WERI-Rb-1 (cell line): ENCODE data around the gene EPHA3.

ENCODE experiments used
- DNase-seq: peaks from one replicate; pipeline ENCODE4 v3.0.0-alpha.2; 2020
- H3K27ac ChIP-seq: fragments of 250-450 bp; sonication (Bioruptor Pico); 2 replicates; pipeline ENCODE4 v1.5.1; 2020; ENCODE audit warnings: mild to moderate bottlenecking, moderate library complexity
- H3K27me3 ChIP-seq: fragments of 250-450 bp; sonication (Bioruptor Pico); 2 replicates; pipeline ENCODE4 v1.5.1; 2021; ENCODE audit warnings: mild to moderate bottlenecking, low read depth, moderate library complexity; ENCODE audit not compliant: insufficient read depth, severe bottlenecking
- H3K36me3 ChIP-seq: fragments of 250-450 bp; sonication (Bioruptor Pico); 2 replicates; pipeline ENCODE4 v1.5.1; 2020; ENCODE audit warnings: mild to moderate bottlenecking, moderate library complexity
- H3K4me3 ChIP-seq: 2 replicates; pipeline ENCODE4 v1.5.1; 2011; ENCODE audit warnings: low read depth, mild to moderate bottlenecking, control low read depth, low read length
- H3K9me3 ChIP-seq: fragments of 250-450 bp; sonication (Bioruptor Pico); 2 replicates; pipeline ENCODE4 v1.5.1; 2021; ENCODE audit warnings: mild to moderate bottlenecking, moderate library complexity; ENCODE audit not compliant: severe bottlenecking
- CTCF ChIP-seq: IDR thresholded peaks from 2 replicates; pipeline ENCODE4 v1.5.1; 2011; ENCODE audit warnings: low read depth, mild to moderate bottlenecking, control low read depth, inconsistent platforms, low read length

Gene EPHA3

GRCh38 chr3:89436846-89437245, 329.4 kb downstream of the EPHA3 start:
- Histone ChIP-seq H3K36me3 (no peaks in the 10 kb centered on the region), H3K4me3 (no peak overlapping the region), H3K27me3 (no peaks in the 10 kb centered on the region), H3K9me3 (no peaks in the 10 kb centered on the region), H3K27ac (no peak overlapping the region)
- DNase-seq = no peak
- no peak for TF ChIP-seq CTCF

- no peak overlapping the region for H3K4me3 ChIP-seq
- H3K27me3 ChIP-seq = no peaks in the 10 kb centered on the region
- H3K9me3 ChIP-seq = no peaks in the 10 kb centered on the region
- no peak overlapping the region for H3K27ac ChIP-seq
- no peak for TF ChIP-seq CTCF
- DNase-seq = no peak
- no peaks in the 10 kb centered on the region for H3K36me3 ChIP-seq
These were observed 333.0 kb downstream of the EPHA3 start for GRCh38 chr3:89440386-89440785.

DNA sequence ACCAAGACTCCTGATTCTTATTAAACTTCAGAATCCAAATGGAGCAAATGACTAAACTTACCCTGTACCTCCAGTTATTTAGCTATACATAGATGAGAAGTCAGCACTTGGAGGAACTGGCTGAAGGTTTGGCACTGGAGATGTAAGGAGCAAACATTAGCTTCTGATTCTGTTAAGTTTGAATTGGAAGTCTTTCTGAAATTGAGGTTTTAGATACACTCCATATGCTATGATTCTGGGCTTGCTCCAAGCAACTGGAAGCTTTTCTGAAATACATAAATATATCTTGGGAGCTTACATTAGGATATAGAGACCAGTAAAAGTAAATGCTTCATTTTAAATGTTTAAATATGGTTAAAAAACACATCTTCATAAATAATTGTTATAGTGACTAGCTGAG, 333.7 kb downstream of the EPHA3 start:
- H3K9me3 ChIP-seq = no peaks in the 10 kb centered on the region
- H3K27ac ChIP-seq = no peak overlapping the region
- no peak overlapping the region for H3K4me3 ChIP-seq
- no peaks in the 10 kb centered on the region for H3K36me3 ChIP-seq
- H3K27me3 ChIP-seq = no peaks in the 10 kb centered on the region
- no peak for TF ChIP-seq CTCF
- DNase-seq = no peak

DNA sequence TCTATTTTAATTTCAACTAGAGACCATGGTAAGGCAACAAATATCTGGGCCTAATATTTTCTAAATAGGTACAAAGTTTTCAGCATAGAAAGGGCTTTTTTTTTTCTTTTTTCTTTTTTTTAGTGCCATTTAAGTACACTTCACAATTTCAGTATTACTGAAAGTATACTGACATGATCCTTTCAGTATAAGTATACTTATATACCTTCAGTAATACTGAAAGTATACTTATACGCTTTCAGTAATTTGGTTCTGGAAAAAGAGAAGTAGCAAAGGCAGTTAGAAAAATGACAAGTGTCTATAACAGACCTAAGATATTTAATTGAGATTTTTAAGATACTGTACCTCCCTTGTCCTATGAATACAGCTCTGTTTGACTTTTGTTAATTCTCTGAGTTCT, 339.2 kb downstream of the EPHA3 start:
- DNase-seq = no peak
- Histone ChIP-seq H3K27ac (no peak overlapping the region), H3K36me3 (no peaks in the 10 kb centered on the region), H3K27me3 (no peaks in the 10 kb centered on the region), H3K9me3 (no peaks in the 10 kb centered on the region), H3K4me3 (no peak overlapping the region)
- TF ChIP-seq CTCF = no peak

- H3K27ac ChIP-seq = no peak overlapping the region
- DNase-seq = no peak
- no peaks in the 10 kb centered on the region for H3K36me3 ChIP-seq
- H3K4me3 ChIP-seq = no peak overlapping the region
- no peaks in the 10 kb centered on the region for H3K27me3 ChIP-seq
- no peak for TF ChIP-seq CTCF
- H3K9me3 ChIP-seq = no peaks in the 10 kb centered on the region
These were observed 339.8 kb downstream of the EPHA3 start for GRCh38 chr3:89447243-89447642.

DNA sequence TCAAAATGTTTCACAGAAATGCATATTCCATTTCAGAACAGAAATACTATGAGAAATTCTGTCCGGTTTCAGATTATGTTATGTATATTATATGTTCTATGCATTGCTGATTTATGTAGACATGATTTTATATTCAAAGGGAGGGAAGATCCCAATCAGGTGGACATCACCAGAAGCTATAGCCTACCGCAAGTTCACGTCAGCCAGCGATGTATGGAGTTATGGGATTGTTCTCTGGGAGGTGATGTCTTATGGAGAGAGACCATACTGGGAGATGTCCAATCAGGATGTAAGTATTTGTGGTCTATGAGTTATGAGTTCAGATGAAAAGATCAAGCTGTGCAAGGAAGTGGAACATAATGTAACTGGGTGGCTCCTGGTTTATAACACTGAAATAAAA, 341.7 kb downstream of the EPHA3 start:
- no peaks in the 10 kb centered on the region for H3K27me3 ChIP-seq
- TF ChIP-seq CTCF = no peak
- no peak for DNase-seq
- H3K36me3 ChIP-seq = no peaks in the 10 kb centered on the region
- H3K9me3 ChIP-seq = no peaks in the 10 kb centered on the region
- H3K27ac ChIP-seq = no peak overlapping the region
- H3K4me3 ChIP-seq = no peak overlapping the region
